CD4-positive, alpha-beta memory T cell (primary cell): ENCODE results near the gene WNT4. TPM values are rescaled to one million over a fixed set of nuclear protein-coding genes. Genes with fewer than 3 reads are reported as not detected.

Experiments used
- CTCF ChIA-PET: fragments of 350-600 bp; sonication (Branson Sonifier 250); formaldehyde crosslinking; loops from one replicate; lab custom pipeline; 2021; ENCODE audit warnings: inconsistent platforms; ENCODE audit not compliant: partially characterized antibody; lab: Charles Lee
- POLR2A ChIA-PET: fragments of 350-600 bp; sonication (Branson Sonifier 250); formaldehyde crosslinking; loops from one replicate; lab custom pipeline; 2021; ENCODE audit not compliant: partially characterized antibody; lab: Charles Lee
- DNase-seq, 5 donors: peaks; one replicate each; pipeline versions ENCODE4 v3.0.0 to v3.0.0-alpha.2; 2020 to 2022; ENCODE audit warnings: mixed read lengths in 1 of 5
- H3K27ac ChIP-seq: one replicate; pipeline ENCODE4 v1.7.0; 2013; ENCODE audit warnings: low read depth, low read length
- H3K27me3 ChIP-seq: 2 replicates; pipeline ENCODE4 v1.7.0; 2013; ENCODE audit warnings: mild to moderate bottlenecking, low read length, moderate library complexity; ENCODE audit not compliant: insufficient read depth
- H3K36me3 ChIP-seq: 2 replicates; pipeline ENCODE4 v1.7.0; 2013; ENCODE audit warnings: mild to moderate bottlenecking, low read length, moderate library complexity; ENCODE audit not compliant: insufficient read depth
- H3K4me1 ChIP-seq: 2 replicates; pipeline ENCODE4 v1.7.0; 2013; ENCODE audit warnings: mild to moderate bottlenecking, low read length, moderate library complexity; ENCODE audit not compliant: insufficient read depth
- H3K4me3 ChIP-seq, 2 donors: one replicate each; pipeline ENCODE4 v1.7.0; 2013; ENCODE audit warnings: low read length in 2 of 2, mild to moderate bottlenecking in 1 of 2
- H3K9me3 ChIP-seq, 2 donors: one replicate each; pipeline ENCODE4 v1.7.0; 2013; ENCODE audit warnings: low read length in 2 of 2, control low read depth in 1 of 2; ENCODE audit not compliant: control insufficient read depth in 1 of 2
- H3K27ac Mint-ChIP-seq, 7 donors: one replicate each; pipeline ENCODE4 v1.8.0; 2020 to 2021; ENCODE audit warnings: mixed read lengths in 7 of 7, mild to moderate bottlenecking in 6 of 7, inconsistent platforms in 3 of 7, moderate library complexity in 3 of 7
- H3K27me3 Mint-ChIP-seq, 2 donors: one replicate each; pipeline ENCODE4 v1.8.0; 2020 to 2021; ENCODE audit warnings: mixed read lengths in 2 of 2
- H3K36me3 Mint-ChIP-seq, 2 donors: one replicate each; pipeline ENCODE4 v1.8.0; 2020 to 2021; ENCODE audit warnings: mixed read lengths in 2 of 2, inconsistent platforms in 1 of 2, mild to moderate bottlenecking in 1 of 2
- H3K4me1 Mint-ChIP-seq, 4 donors: one replicate each; pipeline ENCODE4 v1.8.0; 2020 to 2021; ENCODE audit warnings: mixed read lengths in 4 of 4, mild to moderate bottlenecking in 1 of 4
- H3K4me3 Mint-ChIP-seq, 8 donors: one replicate each; pipeline ENCODE4 v1.8.0; 2020 to 2021; ENCODE audit warnings: mixed read lengths in 8 of 8, mild to moderate bottlenecking in 7 of 8, moderate library complexity in 6 of 8, inconsistent platforms in 3 of 8
- H3K9me3 Mint-ChIP-seq, 8 donors: one replicate each; pipeline ENCODE4 v1.8.0; 2020 to 2021; ENCODE audit warnings: mixed read lengths in 8 of 8, mild to moderate bottlenecking in 5 of 8, inconsistent platforms in 3 of 8, moderate library complexity in 1 of 8
- intact Hi-C: fragments of 100-400 bp; cut with micrococcal nuclease; formaldehyde crosslinking; loops from one replicate; pipeline ENCODE4 v1.15.1; 2023
- polyA plus RNA-seq, 2 donors: library from polyadenylated mRNA; unstranded; fragments of 300-500 nt; fragmentation: Illumina TruSeq; gene quantifications; one replicate each; pipeline ENCODE4 v1.2.3, GENCODE V29; 2021
- total RNA-seq, 2 experiments: library from RNA; stranded (reverse); gene quantifications; one replicate each; pipeline ENCODE4 v1.2.3, GENCODE V29; 2021

WNT4 gene
- not detected for total RNA-seq
- under 1 TPM in 1 of 2 donors, not detected in 1; 0.10 TPM for polyA plus RNA-seq

DNA sequence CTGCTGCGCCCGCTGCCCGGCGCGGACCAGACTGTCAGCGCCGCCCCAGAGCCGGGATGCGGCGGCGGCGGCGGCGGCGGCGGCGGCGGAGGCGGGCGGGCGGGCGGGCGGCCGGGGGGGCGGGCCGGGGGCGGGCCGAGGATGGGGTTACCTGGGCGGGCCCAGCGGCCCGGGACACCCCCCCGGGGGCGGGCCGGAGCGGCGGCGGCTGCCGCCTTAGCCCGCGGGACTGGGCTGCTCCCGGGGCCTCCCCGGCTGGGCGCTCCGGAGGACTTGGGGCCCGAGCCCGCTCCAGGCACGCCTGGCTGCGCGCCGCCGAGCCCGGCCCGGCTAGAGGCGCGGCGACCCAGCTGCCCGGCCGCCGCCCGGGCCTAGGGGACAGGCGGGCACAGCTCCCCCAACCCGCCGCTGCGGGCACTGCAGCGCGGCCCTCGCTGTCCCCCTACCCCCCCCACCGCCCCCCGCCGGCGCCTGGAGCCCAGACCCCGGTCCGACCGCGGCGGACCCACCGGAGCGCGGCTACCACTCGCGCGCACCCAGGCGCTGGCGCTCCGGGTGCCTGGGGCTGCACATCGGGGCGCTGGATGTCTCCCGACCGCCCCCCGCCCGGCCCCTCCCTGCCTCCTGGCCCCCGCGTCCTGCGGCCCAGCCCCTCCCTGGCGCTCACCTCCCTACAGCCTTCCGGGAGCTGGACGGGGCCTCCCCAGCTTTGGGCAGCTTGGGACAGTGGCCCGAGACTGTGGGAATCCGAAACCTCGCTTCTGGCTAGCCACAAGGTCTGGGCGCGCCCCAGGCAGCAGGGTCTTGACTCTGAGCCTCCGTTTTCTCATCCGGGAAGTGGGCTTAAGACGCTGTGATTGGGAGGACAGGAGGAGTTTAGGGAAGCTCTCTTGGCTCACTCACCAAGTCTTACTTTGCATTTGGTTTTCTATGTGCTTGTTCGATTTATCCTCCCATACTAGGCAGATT is at the start of gene WNT4:
Gene WNT4, minus strand, starts transcription at position 33 of the 969 bp plus-strand sequence. CDS start 175 bp downstream, outside the sequence.
- Histone ChIP-seq H3K4me3 (no peak within 1 kb of the TSS), H3K36me3 (no peaks in the 10 kb centered on the region), H3K27me3 (peaks cover 13% of the 10 kb centered on the region), H3K27ac (no peak within 1 kb of the TSS), H3K4me1 (no peaks in the 10 kb centered on the region), H3K9me3 (no peaks in the 10 kb centered on the region)
- intact Hi-C loops: no loop called here
- POLR2A ChIA-PET: no interaction called here
- Mint-ChIP-seq H3K36me3 (no peaks in the 10 kb centered on the region), H3K9me3 (peaks cover 0 to 2% (median 0%) of the 10 kb centered on the region in 8 donors), H3K27ac (peak within 1 kb of the TSS in 1 of 7 donors; percentile 64), H3K27me3 (peaks cover 35 to 36% of the 10 kb centered on the region in 2 donors), H3K4me1 (peaks cover 4 to 14% (median 9%) of the 10 kb centered on the region in 4 donors), H3K4me3 (peak within 1 kb of the TSS; percentile 64 to 81 (median 73))
- DNase-seq: peak in 3 of 5 donors; percentile 15 to 24 (median 21)
- CTCF ChIA-PET: no interaction called here

DNA sequence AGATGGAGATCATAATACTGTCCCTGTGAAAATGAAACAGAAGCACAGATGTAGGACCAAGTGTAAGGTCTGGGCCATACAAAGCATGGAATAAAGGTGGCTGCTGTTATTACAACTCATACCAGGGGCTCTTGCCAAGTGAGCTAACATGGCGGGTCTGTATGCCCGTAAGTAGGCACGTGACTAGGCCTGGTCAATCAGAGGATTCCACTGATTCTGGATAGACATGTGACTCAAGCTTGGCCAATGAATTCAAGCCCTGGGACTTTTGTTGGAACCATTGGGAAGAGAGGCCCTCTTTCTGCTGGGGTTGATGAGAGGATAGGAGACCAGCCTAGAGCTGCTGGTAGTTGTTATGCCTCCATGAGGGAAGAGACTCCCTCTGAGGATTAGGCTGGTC is 47.8 kb upstream of the WNT4 start:
- no peak overlapping the region for H3K4me3 Mint-ChIP-seq
- CTCF ChIA-PET: no interaction called here
- Histone ChIP-seq H3K27me3 (no peaks in the 10 kb centered on the region), H3K4me3 (no peak overlapping the region), H3K9me3 (no peaks in the 10 kb centered on the region), H3K4me1 (no peaks in the 10 kb centered on the region), H3K27ac (no peak overlapping the region), H3K36me3 (no peaks in the 10 kb centered on the region)
- no peaks in the 10 kb centered on the region for H3K36me3 Mint-ChIP-seq
- POLR2A ChIA-PET: no interaction called here
- H3K4me1 Mint-ChIP-seq: no peaks in the 10 kb centered on the region
- no peaks in the 10 kb centered on the region for H3K9me3 Mint-ChIP-seq
- intact Hi-C loops: no loop called here
- no peak for DNase-seq
- H3K27ac Mint-ChIP-seq: no peak overlapping the region
- peaks cover 5 to 25% of the 10 kb centered on the region in 2 donors for H3K27me3 Mint-ChIP-seq

- no peak overlapping the region for H3K4me3 Mint-ChIP-seq
- H3K4me1 ChIP-seq: no peaks in the 10 kb centered on the region
- DNase-seq: no peak
- no peaks in the 10 kb centered on the region for H3K4me1 Mint-ChIP-seq
- no peaks in the 10 kb centered on the region for H3K9me3 ChIP-seq
- intact Hi-C loops: no loop called here
- no peaks in the 10 kb centered on the region for H3K36me3 Mint-ChIP-seq
- H3K9me3 Mint-ChIP-seq: no peaks in the 10 kb centered on the region
- H3K4me3 ChIP-seq: no peak overlapping the region
- H3K27me3 ChIP-seq: no peaks in the 10 kb centered on the region
- H3K36me3 ChIP-seq: no peaks in the 10 kb centered on the region
- peaks cover 8 to 26% of the 10 kb centered on the region in 2 donors for H3K27me3 Mint-ChIP-seq
- POLR2A ChIA-PET: no interaction called here
- no peak overlapping the region for H3K27ac ChIP-seq
- H3K27ac Mint-ChIP-seq: peak overlapping the region in 1 of 7 donors; percentile 20
- CTCF ChIA-PET: no interaction called here
These were observed 47.4 kb upstream of the WNT4 start for GRCh38 chr1:22190251-22190650.

GRCh38 chr1:22189619-22190018 is 46.7 kb upstream of the WNT4 start:
- Mint-ChIP-seq H3K4me1 (no peaks in the 10 kb centered on the region), H3K27me3 (peaks cover 8 to 26% of the 10 kb centered on the region in 2 donors), H3K4me3 (no peak overlapping the region), H3K36me3 (no peaks in the 10 kb centered on the region), H3K27ac (no peak overlapping the region), H3K9me3 (no peaks in the 10 kb centered on the region)
- ChIA-PET POLR2A (no interaction called here), CTCF (no interaction called here)
- no peaks in the 10 kb centered on the region for H3K36me3 ChIP-seq
- intact Hi-C loops: no loop called here
- H3K4me1 ChIP-seq: no peaks in the 10 kb centered on the region
- no peak for DNase-seq
- H3K9me3 ChIP-seq: no peaks in the 10 kb centered on the region
- H3K27me3 ChIP-seq: no peaks in the 10 kb centered on the region
- no peak overlapping the region for H3K4me3 ChIP-seq
- H3K27ac ChIP-seq: no peak overlapping the region

DNA sequence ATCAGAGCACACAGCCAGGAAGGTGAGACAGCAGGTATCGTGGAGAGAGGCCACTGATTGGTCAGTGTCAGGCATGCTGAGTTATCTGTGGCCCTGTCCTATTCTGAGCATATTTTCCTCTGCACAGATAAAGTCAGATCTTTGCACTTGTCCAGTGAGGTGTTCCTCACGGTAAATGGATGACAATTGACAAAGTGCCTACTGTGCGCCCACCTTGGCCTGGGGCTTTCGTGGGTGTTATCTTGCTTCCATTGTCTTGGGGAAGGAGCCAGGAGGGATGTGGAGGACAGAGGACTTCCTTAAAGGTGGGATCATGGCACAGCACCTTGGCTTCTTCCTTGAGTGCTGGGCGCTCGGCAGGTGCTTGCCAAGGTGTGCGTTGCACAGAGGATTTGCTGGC is 46.0 kb upstream of the WNT4 start:
- no peaks in the 10 kb centered on the region for H3K36me3 Mint-ChIP-seq
- H3K27ac Mint-ChIP-seq: no peak overlapping the region
- Histone ChIP-seq H3K4me3 (no peak overlapping the region), H3K27me3 (no peaks in the 10 kb centered on the region), H3K36me3 (no peaks in the 10 kb centered on the region), H3K9me3 (no peaks in the 10 kb centered on the region), H3K27ac (no peak overlapping the region), H3K4me1 (no peaks in the 10 kb centered on the region)
- no peaks in the 10 kb centered on the region for H3K4me1 Mint-ChIP-seq
- CTCF ChIA-PET: no interaction called here
- H3K27me3 Mint-ChIP-seq: peaks cover 11 to 30% of the 10 kb centered on the region in 2 donors
- intact Hi-C loops: no loop called here
- H3K4me3 Mint-ChIP-seq: no peak overlapping the region
- POLR2A ChIA-PET: no interaction called here
- no peaks in the 10 kb centered on the region for H3K9me3 Mint-ChIP-seq
- no peak for DNase-seq

GRCh38 chr1:22188436-22188835 is 45.5 kb upstream of the WNT4 start:
- Histone ChIP-seq H3K27me3 (no peaks in the 10 kb centered on the region), H3K4me3 (no peak overlapping the region), H3K4me1 (no peaks in the 10 kb centered on the region), H3K27ac (no peak overlapping the region), H3K36me3 (no peaks in the 10 kb centered on the region), H3K9me3 (no peaks in the 10 kb centered on the region)
- H3K27ac Mint-ChIP-seq: no peak overlapping the region
- H3K27me3 Mint-ChIP-seq: peaks cover 11 to 32% of the 10 kb centered on the region in 2 donors
- no peaks in the 10 kb centered on the region for H3K36me3 Mint-ChIP-seq
- CTCF ChIA-PET: no interaction called here
- H3K9me3 Mint-ChIP-seq: no peaks in the 10 kb centered on the region
- intact Hi-C loops: no loop called here
- H3K4me3 Mint-ChIP-seq: no peak overlapping the region
- no peak for DNase-seq
- POLR2A ChIA-PET: no interaction called here
- H3K4me1 Mint-ChIP-seq: no peaks in the 10 kb centered on the region

GRCh38 chr1:22186311-22186710 is 43.4 kb upstream of the WNT4 start:
- Mint-ChIP-seq H3K4me3 (peak overlapping the region in 1 of 8 donors; percentile 34), H3K36me3 (no peaks in the 10 kb centered on the region), H3K9me3 (no peaks in the 10 kb centered on the region), H3K4me1 (peaks cover 0 to 1% (median 0%) of the 10 kb centered on the region in 4 donors), H3K27me3 (peaks cover 19 to 35% of the 10 kb centered on the region in 2 donors), H3K27ac (no peak overlapping the region)
- ChIA-PET CTCF (no interaction called here), POLR2A (no interaction called here)
- intact Hi-C loops: no loop called here
- no peaks in the 10 kb centered on the region for H3K27me3 ChIP-seq
- no peaks in the 10 kb centered on the region for H3K4me1 ChIP-seq
- no peak for DNase-seq
- no peaks in the 10 kb centered on the region for H3K9me3 ChIP-seq
- H3K27ac ChIP-seq: no peak overlapping the region
- H3K4me3 ChIP-seq: no peak overlapping the region
- H3K36me3 ChIP-seq: no peaks in the 10 kb centered on the region
